ENCODE data around the gene KYAT1. TPM values are rescaled to one million over a fixed set of nuclear protein-coding genes. Genes with fewer than 3 reads are reported as not detected.
A peak's percentile ranks its signal among the peaks of the same experiment; 100 is the strongest.

The KYAT1 gene
- total RNA-seq, 1 experiment from 2014 or later: 7.8 TPM

DNA sequence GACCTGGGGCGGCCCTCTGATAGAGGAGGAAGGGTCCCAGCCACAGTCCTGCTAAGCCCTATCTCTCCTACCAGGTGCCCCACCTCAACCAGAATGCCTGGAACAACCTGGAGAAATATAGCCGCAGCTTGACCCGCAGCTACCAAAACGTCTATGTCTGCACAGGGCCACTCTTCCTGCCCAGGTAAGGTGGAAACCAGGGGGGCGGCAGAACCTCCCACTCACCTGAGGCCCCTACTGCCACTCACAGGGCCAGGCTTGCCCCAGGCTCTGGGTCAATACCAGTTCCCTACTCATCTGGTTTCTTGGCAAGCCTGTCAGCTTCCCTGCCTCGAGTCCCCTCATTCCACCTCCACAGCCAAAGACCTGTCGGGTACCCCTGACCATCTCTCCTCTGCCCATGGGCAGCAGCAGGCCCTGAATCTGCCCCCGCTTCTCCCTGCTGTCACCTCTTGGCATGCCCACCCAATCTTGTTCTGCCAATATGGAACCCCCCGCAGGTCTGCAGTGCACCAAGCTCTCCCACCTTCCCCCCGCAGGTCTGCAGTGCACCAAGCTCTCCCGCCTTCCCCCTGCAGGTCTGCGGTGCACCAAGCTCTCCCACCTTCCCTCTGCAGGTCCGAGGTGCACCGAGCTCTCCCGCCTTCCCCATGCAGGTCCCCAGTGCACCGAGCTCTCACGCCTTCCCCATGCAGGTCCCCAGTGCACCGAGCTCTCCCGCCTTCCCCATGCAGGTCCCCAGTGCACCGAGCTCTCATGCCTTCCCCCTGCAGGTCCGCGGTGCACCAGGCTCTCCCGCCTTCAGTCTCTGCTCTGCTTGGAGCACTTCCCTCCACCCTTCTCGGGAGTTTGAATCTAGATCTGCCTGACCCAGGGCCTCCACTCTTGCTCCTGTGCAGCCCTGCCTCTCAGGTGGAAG is 60.8 kb downstream of the KYAT1 start:
- Mint-ChIP-seq H3K4me3 (ENCODE audit: unreplicated experiment) (peak overlapping the region; percentile 77), H3K9me3 (ENCODE audit: unreplicated experiment) (no peaks in the 10 kb centered on the region), H3K27ac (ENCODE audit: unreplicated experiment) (peak overlapping the region; percentile 40), H3K4me1 (ENCODE audit: low read depth, unreplicated experiment) (peaks cover 15% of the 10 kb centered on the region), H3K27me3 (ENCODE audit: insufficient read depth, unreplicated experiment) (no peaks in the 10 kb centered on the region), H3K36me3 (ENCODE audit: insufficient read depth, unreplicated experiment) (peaks cover 73% of the 10 kb centered on the region)
- POLR2A ChIA-PET: interaction anchor here (1.0 kb wide), 1 partner anchor 9 kb away, joined by 3 read pairs; the partner anchor contains the start of gene SPOUT1
- no peaks in the 10 kb centered on the region for H3K27me3 ChIP-seq (replicated peaks; ENCODE audit: control insufficient read depth, insufficient read depth, low read length)
- H3K36me3 ChIP-seq (ENCODE audit: control insufficient read depth, insufficient read depth, low read length): peaks cover 1% of the 10 kb centered on the region
- no peak for DNase-seq
- H3K4me3 ChIP-seq (ENCODE audit: low read depth, low read length): no peak overlapping the region
- CTCF ChIA-PET: no interaction called here
- TSS peak; percentile 4 for BruUV-seq (replicated peaks)
- H3K9me3 ChIP-seq: no peaks in the 10 kb centered on the region
- H3K4me1 ChIP-seq: no peaks in the 10 kb centered on the region; the same call in none of the 2 replicates
- TF ChIP-seq, protein P1, sequence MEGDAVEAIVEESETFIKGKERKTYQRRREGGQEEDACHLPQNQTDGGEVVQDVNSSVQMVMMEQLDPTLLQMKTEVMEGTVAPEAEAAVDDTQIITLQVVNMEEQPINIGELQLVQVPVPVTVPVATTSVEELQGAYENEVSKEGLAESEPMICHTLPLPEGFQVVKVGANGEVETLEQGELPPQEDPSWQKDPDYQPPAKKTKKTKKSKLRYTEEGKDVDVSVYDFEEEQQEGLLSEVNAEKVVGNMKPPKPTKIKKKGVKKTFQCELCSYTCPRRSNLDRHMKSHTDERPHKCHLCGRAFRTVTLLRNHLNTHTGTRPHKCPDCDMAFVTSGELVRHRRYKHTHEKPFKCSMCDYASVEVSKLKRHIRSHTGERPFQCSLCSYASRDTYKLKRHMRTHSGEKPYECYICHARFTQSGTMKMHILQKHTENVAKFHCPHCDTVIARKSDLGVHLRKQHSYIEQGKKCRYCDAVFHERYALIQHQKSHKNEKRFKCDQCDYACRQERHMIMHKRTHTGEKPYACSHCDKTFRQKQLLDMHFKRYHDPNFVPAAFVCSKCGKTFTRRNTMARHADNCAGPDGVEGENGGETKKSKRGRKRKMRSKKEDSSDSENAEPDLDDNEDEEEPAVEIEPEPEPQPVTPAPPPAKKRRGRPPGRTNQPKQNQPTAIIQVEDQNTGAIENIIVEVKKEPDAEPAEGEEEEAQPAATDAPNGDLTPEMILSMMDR (IDR thresholded peaks at IDR 0.05; ENCODE audit: insufficient read depth in 1 of 2, low read depth in 1 of 2, low read length in 1 of 2, severe bottlenecking in 1 of 2, unreplicated experiment in 1 of 2): no peak
- intact Hi-C loops (cut with micrococcal nuclease; ENCODE audit: unreplicated experiment): no loop called here

DNA sequence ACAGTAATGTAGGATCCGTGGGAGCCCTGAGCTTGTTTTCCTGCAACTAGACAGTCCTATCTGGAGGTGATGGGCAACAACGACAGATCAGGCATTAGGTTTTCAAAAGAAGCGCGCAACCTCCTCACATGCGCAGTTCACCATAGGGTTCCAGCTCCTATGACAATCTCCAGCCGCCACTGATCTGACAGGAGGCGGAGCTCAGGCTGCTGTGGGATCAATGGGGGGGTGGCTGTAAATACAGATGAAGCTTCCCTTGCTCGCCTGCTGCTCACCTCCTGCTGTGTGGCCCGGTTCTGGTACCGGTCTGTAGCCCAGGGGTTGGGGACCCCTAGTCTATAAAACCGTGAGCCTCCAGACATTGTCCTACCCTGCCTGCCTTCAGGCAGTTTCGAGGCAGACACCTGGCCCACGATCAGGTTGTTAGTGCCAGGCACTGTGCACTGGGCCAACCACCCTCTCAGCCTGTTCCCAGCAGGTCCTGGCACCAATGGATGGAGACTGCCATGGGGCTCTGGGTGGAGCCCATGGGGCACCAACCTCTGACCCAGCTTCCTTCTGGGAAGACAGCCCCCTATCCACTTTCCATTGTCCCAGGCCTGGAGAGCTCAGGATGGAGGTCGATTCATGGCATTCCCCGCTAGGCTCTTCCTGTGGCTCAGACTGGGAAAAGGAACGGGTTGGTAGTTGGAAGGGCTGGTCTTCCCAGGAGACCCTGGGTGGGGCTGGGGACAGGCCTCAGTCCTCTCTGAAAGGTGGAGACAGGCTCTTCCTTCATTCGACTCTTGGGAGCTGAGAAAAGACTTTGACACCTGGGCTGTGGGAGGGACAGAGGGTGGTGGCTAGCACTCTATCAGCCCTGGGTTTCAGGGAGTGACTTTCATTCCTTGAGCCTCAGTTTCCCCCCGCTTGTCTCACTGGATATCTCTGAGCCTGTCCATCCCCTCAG is 61.8 kb downstream of the KYAT1 start:
- Mint-ChIP-seq H3K27me3 (ENCODE audit: insufficient read depth, unreplicated experiment) (no peaks in the 10 kb centered on the region), H3K4me3 (ENCODE audit: unreplicated experiment) (peak overlapping the region; percentile 77), H3K27ac (ENCODE audit: unreplicated experiment) (no peak overlapping the region), H3K36me3 (ENCODE audit: insufficient read depth, unreplicated experiment) (peaks cover 72% of the 10 kb centered on the region), H3K4me1 (ENCODE audit: low read depth, unreplicated experiment) (peaks cover 15% of the 10 kb centered on the region), H3K9me3 (ENCODE audit: unreplicated experiment) (no peaks in the 10 kb centered on the region)
- DNase-seq: no peak
- intact Hi-C loops (cut with micrococcal nuclease; ENCODE audit: unreplicated experiment): loop anchor here (2.0 to 5.0 kb wide), 4 partner anchors 49 to 95 kb away; partner anchors contain the start of genes KYAT1, LRRC8A, ZDHHC12 and ZER1
- Histone ChIP-seq H3K4me3 (ENCODE audit: low read depth, low read length) (peak overlapping the region; percentile 95), H3K4me1 (no peaks in the 10 kb centered on the region; the same call in none of the 2 replicates), H3K36me3 (ENCODE audit: control insufficient read depth, insufficient read depth, low read length) (peaks cover 1% of the 10 kb centered on the region), H3K27me3 (replicated peaks; ENCODE audit: control insufficient read depth, insufficient read depth, low read length) (no peaks in the 10 kb centered on the region), H3K9me3 (no peaks in the 10 kb centered on the region)
- BruUV-seq (replicated peaks): no TSS peak
- TF ChIP-seq, protein P1 (IDR thresholded peaks at IDR 0.05; ENCODE audit: insufficient read depth in 1 of 2, low read depth in 1 of 2, low read length in 1 of 2, severe bottlenecking in 1 of 2, unreplicated experiment in 1 of 2): no peak
- ChIA-PET CTCF (interaction anchor here (0.7 to 2.2 kb wide), 2 partner anchors 10 to 117 kb away, joined by 3 to 42 read pairs; partner anchors contain the start of gene SPOUT1), POLR2A (interaction anchor here (0.6 to 2.8 kb wide), 2 partner anchors 10 to 128 kb away, joined by 3 to 43 read pairs; partner anchors contain the start of gene SPOUT1)

Measured in Caco-2 (cell line).